ENCODE measurements around the gene PTPRN2.
"Not testable (repeated sequence)": the region's sequence is repeated elsewhere in the genome, so short reads cannot be mapped to it uniquely, and the experiment has no call there.

PTPRN2 gene

GRCh38 chr7:157753713-157754415 is 833.8 kb downstream of the PTPRN2 start:
- no peak for DNase-seq

- no peak for DNase-seq
Observed at GRCh38 chr7:157752832-157753291, 834.8 kb downstream of the PTPRN2 start.

- no peak for DNase-seq
Observed at GRCh38 chr7:157751951-157752673, 835.5 kb downstream of the PTPRN2 start.

GRCh38 chr7:157751406-157751805 is 836.2 kb downstream of the PTPRN2 start:
- no peak for DNase-seq

- no peak for DNase-seq
Observed at GRCh38 chr7:157750291-157750690, 837.3 kb downstream of the PTPRN2 start.

- DNase-seq, result no peak
Observed at GRCh38 chr7:157745721-157746709, 841.6 kb downstream of the PTPRN2 start.

GRCh38 chr7:157744786-157745601 is 842.6 kb downstream of the PTPRN2 start:
- DNase-seq, result no peak

GRCh38 chr7:157743781-157744525 is 843.7 kb downstream of the PTPRN2 start:
- no peak for DNase-seq

GRCh38 chr7:157740251-157740798 is 847.3 kb downstream of the PTPRN2 start:
- no peak for DNase-seq

- no peak for DNase-seq
Observed at GRCh38 chr7:157739650-157740049, 848.0 kb downstream of the PTPRN2 start.

- no peak for DNase-seq
Observed at GRCh38 chr7:157739031-157739430, 848.6 kb downstream of the PTPRN2 start.

GRCh38 chr7:157738066-157738460 is 849.6 kb downstream of the PTPRN2 start:
- DNase-seq, result no peak

GRCh38 chr7:157737151-157738065 is 850.2 kb downstream of the PTPRN2 start:
- no peak for DNase-seq

- no peak for DNase-seq
Observed at GRCh38 chr7:157736341-157736740, 851.3 kb downstream of the PTPRN2 start.

- no peak for DNase-seq
Observed at GRCh38 chr7:157735826-157736225, 851.8 kb downstream of the PTPRN2 start.

GRCh38 chr7:157734676-157735640 is 852.7 kb downstream of the PTPRN2 start:
- no peak for DNase-seq

- not testable (repeated sequence) for DNase-seq
Observed at GRCh38 chr7:157733760-157734395, 853.7 kb downstream of the PTPRN2 start.

- DNase-seq, result no peak
Observed at GRCh38 chr7:157731126-157731525, 856.5 kb downstream of the PTPRN2 start.

All from effector CD4-positive, alpha-beta T cell (primary cell).